Stimulated activated CD8-positive, alpha-beta memory T cell treated with anti-CD3 and anti-CD28 coated beads, Interleukin-7, amount 100 ng/mL, for 24 hours (primary cell): ENCODE data around the gene KRTAP10-12.

Experiments used
- DNase-seq: peaks from one replicate; pipeline ENCODE4 v3.0.0-alpha.2; 2020; ENCODE audit warnings: low read depth

Gene KRTAP10-12

GRCh38 chr21:44712203-44713028 is 15.4 kb downstream of the KRTAP10-12 start:
- no peak for DNase-seq

GRCh38 chr21:44713130-44713529 is 16.2 kb downstream of the KRTAP10-12 start:
- DNase-seq = no peak

GRCh38 chr21:44713846-44714245 is 16.9 kb downstream of the KRTAP10-12 start:
- DNase-seq = no peak

- DNase-seq = no peak
Observed at GRCh38 chr21:44714905-44715304, 17.9 kb downstream of the KRTAP10-12 start.

GRCh38 chr21:44716984-44717383 is 20.0 kb downstream of the KRTAP10-12 start:
- no peak for DNase-seq

- no peak for DNase-seq
Observed at GRCh38 chr21:44718093-44718492, 21.1 kb downstream of the KRTAP10-12 start.

- no peak for DNase-seq
Observed at GRCh38 chr21:44718571-44718970, 21.6 kb downstream of the KRTAP10-12 start.

- DNase-seq = no peak
Observed at GRCh38 chr21:44720170-44720569, 23.2 kb downstream of the KRTAP10-12 start.

GRCh38 chr21:44722731-44723130 is 25.8 kb downstream of the KRTAP10-12 start:
- DNase-seq = no peak

- no peak for DNase-seq
Observed at GRCh38 chr21:44723177-44724131, 26.5 kb downstream of the KRTAP10-12 start.

- no peak for DNase-seq
Observed at GRCh38 chr21:44724196-44724595, 27.2 kb downstream of the KRTAP10-12 start.

GRCh38 chr21:44724926-44725325 is 28.0 kb downstream of the KRTAP10-12 start:
- no peak for DNase-seq

GRCh38 chr21:44726826-44727225 is 29.9 kb downstream of the KRTAP10-12 start:
- no peak for DNase-seq

- DNase-seq = no peak
Observed at GRCh38 chr21:44727321-44727720, 30.3 kb downstream of the KRTAP10-12 start.

- no peak for DNase-seq
Observed at GRCh38 chr21:44727757-44728156, 30.8 kb downstream of the KRTAP10-12 start.

- no peak for DNase-seq
Observed at GRCh38 chr21:44728716-44729115, 31.7 kb downstream of the KRTAP10-12 start.

GRCh38 chr21:44729336-44730027 is 32.5 kb downstream of the KRTAP10-12 start:
- DNase-seq = no peak

- DNase-seq = no peak
Observed at GRCh38 chr21:44730028-44730395, 33.0 kb downstream of the KRTAP10-12 start.

GRCh38 chr21:44730951-44731579 is 34.1 kb downstream of the KRTAP10-12 start:
- DNase-seq = no peak

- no peak for DNase-seq
Observed at GRCh38 chr21:44732263-44732662, 35.3 kb downstream of the KRTAP10-12 start.

- no peak for DNase-seq
Observed at GRCh38 chr21:44732956-44733355, 36.0 kb downstream of the KRTAP10-12 start.
